Heart left ventricle (tissue), 16 donors: ENCODE measurements around the gene SBDS. TPM values are rescaled to one million over a fixed set of nuclear protein-coding genes. Genes with fewer than 3 reads are reported as not detected.

Source experiments
- ATAC-seq, 4 donors: fragments of 200-7000 bp; cut with Tn5 transposase; one replicate each; pipeline ENCODE4 v1.9.1; 2020 to 2022; ENCODE audit warnings: moderate library complexity in 4 of 4, mild to moderate bottlenecking in 3 of 4, moderate number of reproducible peaks in 1 of 4
- DNase-seq, 5 donors: peaks; one replicate each; pipeline ENCODE4 v3.0.0-alpha.2; 2020
- H3K27ac ChIP-seq, 12 donors: fragments of 200-600 bp; sonication (generic) in 4 of 12; one replicate each; pipeline versions ENCODE4 v1.5.0 to v1.8.0; 2016 to 2022; ENCODE audit warnings: mild to moderate bottlenecking in 2 of 12
- H3K27me3 ChIP-seq, 9 donors: fragments of 200-600 bp; sonication (generic) in 2 of 9; one replicate each; pipeline versions ENCODE4 v1.5.1 to v1.8.0; 2016 to 2022; ENCODE audit warnings: mild to moderate bottlenecking in 3 of 9
- H3K36me3 ChIP-seq, 9 donors: fragments of 200-600 bp; sonication (generic) in 2 of 9; one replicate each; pipeline versions ENCODE4 v1.5.0 to v1.8.0; 2018 to 2022; ENCODE audit warnings: mild to moderate bottlenecking in 2 of 9
- H3K4me1 ChIP-seq, 12 donors: fragments of 200-600 bp; sonication (generic) in 4 of 12; one replicate each; pipeline versions ENCODE4 v1.5.0 to v1.8.0; 2016 to 2022; ENCODE audit warnings: mild to moderate bottlenecking in 3 of 12
- H3K4me3 ChIP-seq, 12 donors: fragments of 200-600 bp; sonication (generic) in 4 of 12; one replicate each; pipeline versions ENCODE4 v1.5.0 to v1.8.0; 2017 to 2022; ENCODE audit warnings: mild to moderate bottlenecking in 9 of 12, moderate library complexity in 4 of 12
- H3K9me3 ChIP-seq, 12 donors: fragments of 200-600 bp; sonication (generic) in 4 of 12; one replicate each; pipeline versions ENCODE4 v1.5.0 to v1.8.0; 2016 to 2022; ENCODE audit warnings: mild to moderate bottlenecking in 1 of 12
- POLR2A ChIP-seq, 2 donors: fragments of 450-650 bp; IDR thresholded peaks; one replicate each; pipeline ENCODE4 v1.6.1; 2017; ENCODE audit warnings: antibody characterized with exemption in 2 of 2, mild to moderate bottlenecking in 2 of 2, moderate library complexity in 2 of 2
- WGBS, 4 donors: extraction: QIAGEN DNeasy Blood & Tissue Kit in 2 of 4; methylation state at CpG; one replicate each; pipeline versions ENCODE4 v1.1.5 to v1.1.7; 2013 to 2018; 5-methylcytosine and 5-hydroxymethylcytosine counted together
- intact Hi-C, 10 donors: fragments of 100-400 bp; cut with DNase I; formaldehyde crosslinking; loops; one replicate each; pipeline versions ENCODE4 v1.11.1 to v1.14.2; 2022
- polyA plus RNA-seq, 2 donors: library from polyadenylated mRNA; stranded (reverse); fragments of 200-250 nt; gene quantifications; one replicate each; pipeline ENCODE4 v1.2.3, GENCODE V29; 2013
- total RNA-seq, 9 donors: library from RNA; depleted of rRNA in 2 of 9; stranded (reverse); fragments of >200 nt in 2 of 9; fragmentation: NEBNext Ultra II Directional in 3 of 9; extraction: Animal tissue kit (Norgen Biotek cat#: 25700) in 3 of 9; gene quantifications; one replicate each; pipeline versions ENCODE4 v1.1.0 to v1.2.4, GENCODE V29; 2016 to 2023
- TF ChIP-seq, protein P1 (sequence below), 12 donors: fragments of 200-600 bp; sonication (generic) in 4 of 12; IDR thresholded peaks; one replicate each; pipeline versions ENCODE4 v1.5.0 to v1.8.0; 2018 to 2022; ENCODE audit warnings: antibody characterized with exemption in 12 of 12, mild to moderate bottlenecking in 5 of 12
- donor health status: ischemic (EF 13 %, LVEDD 7.1; RV severe dilation, severe dysfunction).
- donor health status: healthy with polysubstance abuse.
- donor health status: DM: no; HTN: yes; CAD: no.
- donor health status: DM: no; HTN: no; CAD: no.
- donor health status: ischemic (EF 25% LVEDD 6.9; RV normal size, moderate dysfunction).
- donor health status: ischemic (EF 25% LVEDD 5.7; RV mildly dilated, moderate dysfunction).
- donor health status: healthy.
- donor health status: DM: yes; HTN: yes; CAD: no.
- donor health status: ischemic (EF 35%, LVEDD 5.7; RV mildly dilated, moderate dysfunction).
- donor health status: nonischemic (EF 11% LVEDD 7.7; RV severe dilation, severe dysfunction).
- donor health status: DM: yes; HTN: yes; CAD: no.
- donor health status: PGD.
- donor health status: ischemic (EF 29% LVEDD 5.4; RV normal size, mild dysfunction).
- donor health status: nonischemic (EF 23%, LVEDD 6.1; RV moderate dilation, normal function).

SBDS gene
- total and polyA plus RNA-seq, 11 donors, result 135 to 310 (median 225) TPM

- no peak for TF ChIP-seq POLR2A (IDR thresholded peaks at IDR 0.05)
- TF ChIP-seq, protein P1, sequence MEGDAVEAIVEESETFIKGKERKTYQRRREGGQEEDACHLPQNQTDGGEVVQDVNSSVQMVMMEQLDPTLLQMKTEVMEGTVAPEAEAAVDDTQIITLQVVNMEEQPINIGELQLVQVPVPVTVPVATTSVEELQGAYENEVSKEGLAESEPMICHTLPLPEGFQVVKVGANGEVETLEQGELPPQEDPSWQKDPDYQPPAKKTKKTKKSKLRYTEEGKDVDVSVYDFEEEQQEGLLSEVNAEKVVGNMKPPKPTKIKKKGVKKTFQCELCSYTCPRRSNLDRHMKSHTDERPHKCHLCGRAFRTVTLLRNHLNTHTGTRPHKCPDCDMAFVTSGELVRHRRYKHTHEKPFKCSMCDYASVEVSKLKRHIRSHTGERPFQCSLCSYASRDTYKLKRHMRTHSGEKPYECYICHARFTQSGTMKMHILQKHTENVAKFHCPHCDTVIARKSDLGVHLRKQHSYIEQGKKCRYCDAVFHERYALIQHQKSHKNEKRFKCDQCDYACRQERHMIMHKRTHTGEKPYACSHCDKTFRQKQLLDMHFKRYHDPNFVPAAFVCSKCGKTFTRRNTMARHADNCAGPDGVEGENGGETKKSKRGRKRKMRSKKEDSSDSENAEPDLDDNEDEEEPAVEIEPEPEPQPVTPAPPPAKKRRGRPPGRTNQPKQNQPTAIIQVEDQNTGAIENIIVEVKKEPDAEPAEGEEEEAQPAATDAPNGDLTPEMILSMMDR (IDR thresholded peaks at IDR 0.05), result no peak
- Histone ChIP-seq H3K27me3 (no peaks in the 10 kb centered on the region), H3K4me3 (no peak overlapping the region), H3K27ac (no peak overlapping the region), H3K9me3 (no peaks in the 10 kb centered on the region), H3K36me3 (peaks cover 0 to 100% (median 99%) of the 10 kb centered on the region in 9 donors), H3K4me1 (peaks cover 0 to 12% (median 0%) of the 10 kb centered on the region in 12 donors)
- no peak for DNase-seq
- ATAC-seq, result no peak
- WGBS, 4 donors, result 89 to 94% (median 89%) methylated on average over 5 of the region's 5 CpGs
- intact Hi-C loops, result no loop called here
Measured at GRCh38 chr7:66953044-66953427, 42.4 kb downstream of the SBDS start.

GRCh38 chr7:66952343-66953043, 42.9 kb downstream of the SBDS start:
- Histone ChIP-seq H3K27me3 (no peaks in the 10 kb centered on the region), H3K4me3 (no peak overlapping the region), H3K9me3 (no peaks in the 10 kb centered on the region), H3K27ac (no peak overlapping the region), H3K36me3 (peaks cover 0 to 100% (median 99%) of the 10 kb centered on the region in 9 donors), H3K4me1 (peaks cover 0 to 6% (median 0%) of the 10 kb centered on the region in 12 donors)
- DNase-seq, result no peak
- 76 to 78% (median 77%) methylated on average over 11 of the region's 11 CpGs for WGBS, 4 donors
- peak in 1 of 4 donors; percentile 27 for ATAC-seq
- intact Hi-C loops, result no loop called here
- TF ChIP-seq, protein P1 (IDR thresholded peaks at IDR 0.05), result no peak
- TF ChIP-seq POLR2A (IDR thresholded peaks at IDR 0.05), result no peak

DNA sequence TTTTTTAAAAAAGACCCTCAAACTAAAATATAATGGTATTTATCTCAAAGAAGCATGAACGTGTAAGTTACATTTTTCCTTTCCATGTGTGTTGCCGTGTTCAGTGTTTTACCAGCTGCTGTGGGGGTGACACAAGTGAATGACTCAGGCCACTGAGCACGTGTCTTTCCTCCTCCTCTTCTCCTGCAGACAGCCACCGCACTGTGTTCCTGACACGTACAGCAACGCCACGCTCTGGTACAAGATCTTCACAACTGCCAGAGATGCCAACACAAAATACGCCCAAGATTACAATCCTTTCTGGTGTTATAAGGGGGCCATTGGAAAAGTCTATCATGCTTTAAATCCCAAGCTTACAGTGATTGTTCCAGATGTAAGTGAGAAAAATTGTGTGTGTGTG, 44.6 kb downstream of the SBDS start:
- TF ChIP-seq, protein P1 (IDR thresholded peaks at IDR 0.05), result no peak
- TF ChIP-seq POLR2A (IDR thresholded peaks at IDR 0.05), result no peak
- H3K27me3 ChIP-seq, result no peaks in the 10 kb centered on the region
- no peak for ATAC-seq
- H3K36me3 ChIP-seq, result peaks cover 0 to 100% (median 99%) of the 10 kb centered on the region in 9 donors
- H3K4me1 ChIP-seq, result peaks cover 0 to 4% (median 0%) of the 10 kb centered on the region in 12 donors
- H3K9me3 ChIP-seq, result no peaks in the 10 kb centered on the region
- intact Hi-C loops, result no loop called here
- DNase-seq, result no peak
- no peak overlapping the region for H3K27ac ChIP-seq
- WGBS, 4 donors, result 89 to 93% (median 91%) methylated on average over 8 of the region's 8 CpGs
- H3K4me3 ChIP-seq, result no peak overlapping the region

- Histone ChIP-seq H3K27me3 (no peaks in the 10 kb centered on the region), H3K36me3 (peaks cover 0 to 100% (median 99%) of the 10 kb centered on the region in 9 donors), H3K9me3 (no peaks in the 10 kb centered on the region), H3K4me1 (peaks cover 0 to 4% (median 0%) of the 10 kb centered on the region in 12 donors), H3K4me3 (no peak overlapping the region), H3K27ac (no peak overlapping the region)
- WGBS, 4 donors, result 70 to 77% (median 72%) methylated on average over 3 of the region's 3 CpGs
- no peak for ATAC-seq
- TF ChIP-seq, protein P1 (IDR thresholded peaks at IDR 0.05), result no peak
- no peak for TF ChIP-seq POLR2A (IDR thresholded peaks at IDR 0.05)
- intact Hi-C loops, result no loop called here
- no peak for DNase-seq
Measured at GRCh38 chr7:66950311-66950710, 45.1 kb downstream of the SBDS start.
